G401.6 (cell line): ENCODE measurements around the gene PIK3CB.
"Not testable (repeated sequence)": the region's sequence is repeated elsewhere in the genome, so short reads cannot be mapped to it uniquely, and the experiment has no call there.

ENCODE experiments used
- FAIRE-seq: peaks from 2 replicates; lab custom pipeline; 2012; peaks lifted over from hg19 to GRCh38; lab: Jason Lieb, UNC

The PIK3CB gene

DNA sequence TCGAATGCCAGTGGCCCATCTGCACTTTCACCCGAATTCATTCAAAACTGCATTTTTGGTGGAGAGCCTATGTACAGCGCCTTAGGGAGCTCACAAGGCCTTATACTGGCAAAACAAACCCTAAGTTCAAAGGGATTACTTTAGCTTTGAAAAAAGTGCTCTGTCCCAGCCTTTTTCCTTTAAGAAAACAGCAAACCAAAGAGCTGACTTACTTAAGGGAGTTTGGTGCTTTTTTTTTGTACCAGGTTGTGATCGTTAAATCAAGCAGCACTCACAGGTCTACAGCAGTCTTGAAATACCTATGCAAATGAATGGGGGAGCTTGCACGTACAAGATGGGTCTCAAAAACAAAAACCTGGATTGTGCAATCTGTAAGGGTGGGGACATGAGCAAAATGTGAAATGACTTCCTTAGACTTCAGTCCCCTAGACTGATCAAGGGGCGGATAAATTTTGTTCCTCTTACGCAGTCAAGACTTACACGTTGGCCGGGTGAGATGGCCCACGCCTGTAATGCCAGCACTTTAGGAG, 11.6 kb upstream of the PIK3CB start:
- no peak for FAIRE-seq

DNA sequence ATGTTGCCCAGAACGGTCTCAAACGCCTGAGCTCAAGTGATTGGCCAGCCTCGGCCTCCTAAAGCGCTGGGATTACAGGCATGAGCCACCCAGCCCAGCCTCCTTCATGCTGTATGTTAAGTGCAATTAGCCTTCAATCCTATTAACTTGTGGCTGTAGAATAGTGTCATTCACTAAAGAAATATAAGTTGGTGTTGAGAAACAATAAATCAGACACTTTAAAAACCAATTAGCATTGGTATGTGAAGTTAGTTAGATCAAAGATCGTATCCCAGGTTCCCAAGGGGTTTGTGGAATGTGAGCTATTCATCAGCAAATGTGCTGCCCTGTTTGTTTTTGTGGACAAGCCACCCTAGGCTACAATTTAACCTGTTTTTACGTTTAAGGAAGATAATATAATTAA, 11.0 kb upstream of the PIK3CB start:
- peak; percentile 99 for FAIRE-seq

DNA sequence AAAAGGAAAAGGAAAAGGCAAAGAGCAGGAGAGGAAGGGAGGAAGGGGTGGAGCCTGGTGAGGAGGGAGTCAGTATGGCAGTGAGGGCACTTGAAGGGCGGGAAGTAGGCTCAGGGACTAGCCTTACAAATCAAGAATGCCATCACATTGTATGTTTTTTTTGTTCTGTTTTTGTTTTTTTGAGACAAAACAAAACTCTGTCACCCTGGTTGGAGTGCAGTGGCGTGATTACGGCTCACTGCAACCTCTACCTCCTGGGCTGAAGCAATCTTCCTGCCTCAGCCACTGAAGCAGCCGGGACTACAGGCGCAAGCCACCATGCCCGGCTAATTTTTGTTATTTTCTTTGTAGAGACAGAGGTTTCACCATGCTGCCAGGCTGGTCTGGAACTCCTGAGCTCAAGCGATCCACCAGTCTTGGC, 10.5 kb upstream of the PIK3CB start:
- peak; percentile 52 for FAIRE-seq

DNA sequence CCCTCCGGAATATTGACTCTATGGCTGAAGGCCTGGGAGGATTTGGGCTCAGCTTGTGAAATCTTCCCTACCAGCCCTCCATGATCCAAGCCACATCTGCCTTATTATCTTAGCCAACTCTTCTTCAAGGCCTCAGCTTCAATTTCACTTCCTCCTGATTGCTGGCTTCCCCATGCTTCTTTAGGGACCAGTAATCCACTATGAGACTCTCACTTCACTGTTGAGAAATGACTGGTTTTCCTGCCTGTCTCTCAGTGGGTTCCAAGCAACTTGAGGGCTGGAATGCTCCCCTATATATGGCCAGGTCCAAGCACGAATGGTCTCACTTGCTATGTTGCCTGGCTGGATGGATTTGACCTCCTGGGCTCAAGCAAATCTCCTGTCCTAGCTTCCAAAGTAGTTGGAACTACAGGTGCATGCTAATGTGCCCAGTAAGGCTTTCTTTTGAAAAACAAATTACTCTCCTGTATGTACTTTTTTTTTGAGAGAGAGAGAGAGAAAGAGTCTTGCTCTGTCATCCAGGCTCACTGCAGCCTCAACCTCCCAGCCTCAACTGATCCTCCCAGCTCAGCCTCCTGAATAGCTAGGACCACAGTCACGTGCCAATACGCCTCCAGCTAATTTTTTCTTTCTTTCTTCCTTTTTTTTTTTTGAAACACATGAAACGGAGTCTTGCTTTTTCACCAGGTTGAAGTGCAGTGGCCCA, 7.9 kb upstream of the PIK3CB start:
- FAIRE-seq = no peak

DNA sequence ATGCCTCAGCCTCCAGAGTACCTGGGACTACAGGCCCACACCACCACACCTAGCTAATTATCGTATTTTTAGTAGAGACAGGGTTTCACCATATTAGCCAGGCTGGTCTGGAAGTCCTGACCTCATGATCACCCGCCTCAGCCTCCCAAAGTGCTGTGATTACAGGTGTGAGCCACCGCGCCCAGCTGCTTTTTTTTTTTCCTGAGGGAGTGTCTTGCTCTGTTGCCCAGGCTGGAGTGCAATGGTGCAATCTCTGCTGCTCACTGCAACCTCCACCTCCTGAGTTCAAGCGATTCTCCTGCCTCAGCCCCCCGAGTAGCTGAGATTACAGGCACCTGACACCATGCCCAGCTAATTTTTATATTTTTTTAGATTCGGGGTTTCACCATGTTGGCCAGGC, 3.7 kb upstream of the PIK3CB start:
- FAIRE-seq = not testable (repeated sequence)

DNA sequence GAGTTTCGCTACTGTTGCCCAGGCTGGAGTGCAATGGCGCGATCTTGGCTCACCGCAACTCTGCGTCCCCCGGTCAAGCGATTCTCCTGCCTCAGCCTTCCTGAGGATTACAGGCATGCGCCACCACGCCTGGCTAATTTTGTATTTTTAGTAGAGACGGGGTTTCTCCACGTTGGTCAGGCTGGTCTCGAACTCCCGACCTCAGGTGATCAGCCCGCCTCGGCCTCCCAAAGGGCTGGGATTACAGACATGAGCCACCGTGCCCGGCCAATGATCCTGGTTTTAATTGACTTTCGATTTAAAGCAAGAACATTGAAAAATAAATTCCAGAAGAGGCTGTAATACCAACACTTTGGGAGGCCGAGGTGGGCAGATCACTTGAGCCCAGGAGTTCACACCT, 1.1 kb upstream of the PIK3CB start:
- not testable (repeated sequence) for FAIRE-seq

DNA sequence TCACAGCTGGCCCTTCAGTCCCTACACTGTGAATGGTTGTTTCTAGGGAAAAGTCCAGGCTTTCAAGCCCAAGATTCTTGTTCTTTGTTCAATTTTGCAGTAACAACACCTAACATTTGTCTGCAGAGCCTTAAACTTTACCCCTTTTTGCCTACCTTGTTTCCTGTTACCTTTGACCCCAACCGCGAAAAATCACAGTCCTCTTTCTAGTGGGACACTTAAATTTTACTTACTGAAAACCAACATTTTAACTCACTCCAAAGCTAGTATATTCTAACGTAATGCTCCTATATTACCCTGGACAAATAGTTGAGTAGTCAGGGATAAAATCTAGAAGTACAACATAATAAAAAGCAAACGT, 649 bp upstream of the PIK3CB start:
- no peak for FAIRE-seq

DNA sequence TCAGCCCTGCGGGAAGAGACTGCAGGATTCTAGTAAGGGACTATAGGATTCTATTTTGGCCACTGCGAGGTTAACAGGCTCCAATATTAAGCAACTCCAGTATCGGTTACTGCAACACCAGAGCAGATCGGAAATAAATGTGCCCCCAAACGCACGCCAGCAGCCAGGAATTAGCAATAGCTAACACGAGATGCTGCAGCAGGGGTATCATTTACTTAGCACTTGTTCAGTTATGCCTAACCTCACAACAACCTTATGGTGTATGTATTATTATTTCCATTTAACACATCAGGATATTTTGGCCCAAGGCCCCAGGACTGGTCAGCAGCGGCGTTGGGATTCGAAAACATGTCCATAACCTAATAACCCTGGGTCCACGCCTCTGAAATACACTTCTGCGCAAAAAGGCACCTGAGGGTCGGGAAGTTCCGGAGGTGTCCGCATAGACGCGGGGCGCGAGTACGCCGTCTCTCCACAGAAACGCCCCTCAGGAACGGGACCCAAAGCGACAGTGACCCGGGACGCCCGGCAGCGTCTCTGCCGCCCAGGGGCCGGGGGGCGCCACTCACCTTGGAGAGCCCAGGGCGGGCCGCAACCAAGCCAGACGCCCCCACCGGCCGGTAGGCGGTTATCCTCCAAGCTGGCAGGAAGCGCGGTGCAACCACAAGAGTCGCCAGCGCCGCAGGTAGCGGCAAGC, 681 bp downstream of the PIK3CB start:
- no peak for FAIRE-seq

DNA sequence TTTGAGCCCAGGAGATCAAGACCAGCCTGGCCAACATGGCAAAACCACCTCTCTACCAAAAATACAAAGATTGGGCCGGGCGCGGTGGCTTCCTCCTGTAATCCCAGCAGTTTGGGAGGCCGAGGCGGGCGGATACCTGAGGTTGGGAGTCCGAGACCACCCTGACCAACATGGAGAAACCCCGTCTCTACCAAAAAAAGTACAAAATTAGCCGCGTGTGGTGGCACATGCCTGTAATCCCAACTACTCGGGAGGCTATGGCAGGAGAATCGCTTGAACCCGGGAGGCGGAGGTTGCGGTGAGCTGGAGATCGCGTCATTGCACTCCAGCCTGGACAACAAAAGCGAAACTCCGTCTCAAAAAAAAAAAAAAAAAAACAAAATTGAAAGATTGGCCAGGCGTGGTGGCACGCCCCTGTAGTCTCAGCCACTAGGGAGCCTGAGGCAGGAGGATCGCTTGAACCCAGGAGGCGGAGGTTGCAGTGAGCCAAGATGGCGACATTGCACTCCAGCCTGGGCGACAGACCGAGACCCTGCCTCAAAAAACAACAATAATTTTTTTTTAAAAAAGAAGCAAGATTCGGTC, 2.2 kb downstream of the PIK3CB start:
- not testable (repeated sequence) for FAIRE-seq

DNA sequence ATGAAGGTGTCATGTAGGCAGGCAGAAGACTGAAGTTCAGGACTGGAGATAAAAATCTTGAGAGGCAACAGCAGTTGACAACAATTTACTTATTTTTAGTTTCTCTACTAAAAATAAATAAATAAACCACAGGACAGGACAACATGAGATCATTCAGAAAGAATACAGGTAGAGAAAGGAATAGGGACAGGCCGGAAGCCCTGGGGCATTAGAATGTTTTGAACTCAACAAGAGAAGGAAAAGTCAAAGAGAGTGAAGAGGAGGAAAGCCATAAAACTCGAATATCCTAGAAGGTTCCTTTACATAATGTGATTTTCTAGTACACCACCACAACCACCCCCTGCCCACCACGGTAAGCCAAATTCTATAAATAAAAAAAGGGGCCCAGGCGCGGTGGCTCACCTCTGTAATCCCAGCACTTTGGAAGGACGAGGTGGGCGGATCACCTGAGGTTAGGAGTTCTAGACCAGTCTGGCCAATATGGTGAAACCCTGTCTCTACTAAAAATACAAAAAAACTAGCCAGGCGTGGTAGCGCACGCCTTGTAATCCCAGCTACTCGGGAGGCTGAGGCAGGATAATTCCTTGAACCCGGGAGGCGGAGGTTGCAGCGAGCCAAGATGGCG, 4.7 kb downstream of the PIK3CB start:
- no peak for FAIRE-seq

DNA sequence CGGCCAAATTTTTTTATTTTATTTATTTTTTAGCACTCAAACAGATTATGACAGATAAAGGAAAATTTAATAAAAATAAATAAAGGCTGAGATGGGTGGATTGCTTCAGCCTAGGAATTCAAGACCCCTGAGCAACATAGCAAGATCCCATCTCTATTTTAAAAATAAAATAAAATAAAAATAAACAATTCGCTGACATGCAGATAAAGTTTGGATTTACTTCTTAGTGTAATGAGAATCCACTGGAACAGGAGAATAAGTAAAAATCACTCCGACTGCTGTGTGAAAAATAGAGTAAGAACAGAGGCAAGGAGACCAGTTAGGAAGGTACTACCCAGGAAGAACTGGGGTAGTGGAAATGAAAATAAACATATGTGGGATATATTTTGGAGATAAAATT, 5.6 kb downstream of the PIK3CB start:
- no peak for FAIRE-seq

DNA sequence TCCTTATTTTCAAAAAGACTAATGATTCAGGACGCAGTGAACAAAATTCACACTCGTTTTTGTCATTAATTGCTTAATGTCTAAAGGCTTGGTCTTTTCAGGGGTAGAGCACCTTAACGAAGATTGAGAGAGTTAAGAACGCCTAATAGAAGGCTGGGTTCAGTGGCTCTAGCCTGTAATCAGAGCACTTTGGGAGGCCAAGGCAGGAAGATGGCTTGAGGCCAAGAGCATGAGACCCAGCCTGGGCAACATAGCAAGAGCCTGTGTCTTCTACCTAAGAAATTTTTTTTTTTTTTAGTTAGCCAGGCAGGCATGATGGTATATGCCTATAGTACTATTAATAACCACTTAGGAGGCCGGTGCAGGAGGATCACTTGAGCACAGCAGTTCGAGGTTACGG, 7.5 kb downstream of the PIK3CB start:
- no peak for FAIRE-seq

DNA sequence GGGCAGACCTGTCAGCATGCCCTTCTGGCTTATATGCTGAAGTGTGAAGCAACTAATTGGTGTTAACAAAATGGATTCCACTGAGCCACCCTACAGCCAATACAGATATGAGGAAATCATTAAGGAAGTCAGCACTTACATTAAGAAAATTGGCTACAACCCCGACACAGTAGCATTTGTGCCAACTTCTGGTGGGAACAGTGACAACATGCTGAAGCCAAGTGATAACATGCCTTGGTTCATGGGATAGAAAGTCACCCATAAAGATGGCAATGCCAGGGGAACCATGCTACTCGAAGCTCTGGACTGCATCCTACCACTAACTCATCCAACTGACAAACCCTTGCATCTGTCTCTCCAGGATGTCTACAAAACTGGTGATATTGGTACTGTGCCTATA, 9.4 kb downstream of the PIK3CB start:
- FAIRE-seq = no peak

DNA sequence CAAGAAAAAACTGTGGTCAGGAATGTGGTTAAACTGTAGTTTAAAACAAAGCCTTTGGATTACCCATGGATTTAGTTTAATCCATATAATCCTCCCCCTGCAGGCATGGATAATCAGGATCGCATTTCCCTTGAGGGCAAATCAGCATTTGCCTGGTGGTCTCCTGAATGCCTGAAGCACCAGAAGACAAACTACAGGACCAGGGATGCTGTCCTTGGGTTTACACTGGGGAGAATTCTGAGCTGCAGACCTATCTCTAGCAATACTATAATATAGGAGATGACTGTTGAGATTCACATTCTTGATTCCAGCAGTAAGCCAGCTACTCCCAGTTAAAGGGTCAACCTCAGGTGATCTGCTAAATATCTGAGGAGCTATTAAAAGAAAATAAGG, 10.6 kb downstream of the PIK3CB start:
- no peak for FAIRE-seq

DNA sequence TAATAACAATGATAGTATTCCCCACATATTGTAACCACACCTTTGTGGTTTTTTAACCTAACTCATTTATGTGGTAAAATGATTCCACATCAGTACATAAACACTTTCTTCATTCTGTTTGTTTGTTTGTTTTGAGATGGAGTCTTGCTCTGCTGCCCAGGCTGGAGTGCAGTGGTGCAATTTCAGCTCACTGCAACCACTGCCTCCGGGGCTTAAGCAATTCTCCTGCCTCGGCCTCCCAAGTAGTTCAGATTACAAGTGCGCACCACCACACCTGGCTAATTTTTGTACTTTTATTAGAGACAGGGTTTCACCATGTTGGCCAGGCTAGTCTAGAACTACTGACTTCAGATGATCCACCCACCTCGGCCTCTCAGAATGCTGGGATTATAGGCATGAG, 14.3 kb downstream of the PIK3CB start:
- FAIRE-seq = not testable (repeated sequence)

DNA sequence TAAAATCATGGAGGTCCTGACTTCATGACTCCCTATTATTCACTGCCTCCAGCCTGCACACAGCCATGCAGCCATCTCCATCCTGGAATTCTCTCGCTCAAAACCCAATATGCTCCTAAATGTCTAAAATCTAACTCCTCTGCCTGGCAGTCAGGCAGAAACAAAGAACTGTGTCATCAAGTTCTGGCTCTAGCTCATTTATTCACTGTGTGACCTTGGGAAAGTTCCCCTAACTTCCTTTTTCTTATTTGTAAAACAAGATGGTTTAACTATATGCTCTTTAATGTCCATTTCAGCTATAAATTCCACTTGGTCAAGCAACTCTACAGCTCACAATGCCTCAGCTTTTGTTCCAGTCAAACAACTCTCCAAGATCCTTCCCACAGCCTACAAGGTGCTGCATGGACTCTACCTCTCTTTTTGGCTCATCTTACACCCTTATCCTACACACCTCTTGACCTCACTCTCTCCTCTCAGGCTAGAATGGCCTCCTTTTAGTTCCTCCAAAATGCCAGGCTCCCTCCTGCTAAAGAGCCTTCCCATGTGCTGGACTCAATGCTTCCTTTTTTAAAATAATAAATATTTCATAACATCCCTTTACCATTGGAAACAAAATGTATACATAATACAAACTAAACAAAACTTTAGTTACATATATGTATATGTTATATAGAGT, 16.4 kb downstream of the PIK3CB start:
- FAIRE-seq = no peak

DNA sequence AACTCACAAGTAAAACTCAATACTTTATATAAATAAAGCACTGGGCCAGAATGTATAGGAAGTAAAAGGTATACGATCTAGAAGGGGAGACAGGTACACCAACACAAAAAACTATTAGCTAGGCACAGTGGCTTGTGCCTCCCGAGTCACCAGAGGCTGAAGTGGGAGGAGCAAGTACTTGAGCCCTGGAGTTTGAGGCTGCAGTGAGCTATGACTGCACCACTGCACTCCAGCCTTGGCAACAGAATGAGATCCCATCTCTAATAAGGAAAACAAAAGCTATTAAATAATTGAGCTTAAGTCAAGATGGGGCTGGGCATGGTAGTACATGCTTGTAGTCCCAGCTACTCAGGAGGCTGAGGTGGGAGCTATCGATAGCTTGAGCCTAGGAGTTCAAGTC, 17.0 kb downstream of the PIK3CB start:
- FAIRE-seq = no peak

DNA sequence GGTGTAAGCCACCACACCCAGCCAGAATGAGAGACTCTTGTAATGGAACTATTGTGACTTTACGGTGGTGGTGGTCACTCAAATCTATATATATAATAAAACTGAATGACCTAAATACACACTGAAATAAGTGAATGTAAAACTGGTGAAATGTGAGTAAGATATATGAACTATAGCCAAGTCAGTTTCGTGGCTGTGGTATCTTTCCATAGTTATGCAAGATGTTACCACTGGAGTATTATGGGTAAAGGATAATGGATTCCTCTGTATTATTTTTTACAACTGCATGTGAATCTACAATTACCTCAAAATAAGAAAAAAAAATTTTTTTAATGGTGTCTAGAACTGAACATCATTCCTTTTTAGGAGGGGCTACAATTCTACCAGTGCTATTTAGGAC, 21.9 kb downstream of the PIK3CB start:
- FAIRE-seq = no peak

DNA sequence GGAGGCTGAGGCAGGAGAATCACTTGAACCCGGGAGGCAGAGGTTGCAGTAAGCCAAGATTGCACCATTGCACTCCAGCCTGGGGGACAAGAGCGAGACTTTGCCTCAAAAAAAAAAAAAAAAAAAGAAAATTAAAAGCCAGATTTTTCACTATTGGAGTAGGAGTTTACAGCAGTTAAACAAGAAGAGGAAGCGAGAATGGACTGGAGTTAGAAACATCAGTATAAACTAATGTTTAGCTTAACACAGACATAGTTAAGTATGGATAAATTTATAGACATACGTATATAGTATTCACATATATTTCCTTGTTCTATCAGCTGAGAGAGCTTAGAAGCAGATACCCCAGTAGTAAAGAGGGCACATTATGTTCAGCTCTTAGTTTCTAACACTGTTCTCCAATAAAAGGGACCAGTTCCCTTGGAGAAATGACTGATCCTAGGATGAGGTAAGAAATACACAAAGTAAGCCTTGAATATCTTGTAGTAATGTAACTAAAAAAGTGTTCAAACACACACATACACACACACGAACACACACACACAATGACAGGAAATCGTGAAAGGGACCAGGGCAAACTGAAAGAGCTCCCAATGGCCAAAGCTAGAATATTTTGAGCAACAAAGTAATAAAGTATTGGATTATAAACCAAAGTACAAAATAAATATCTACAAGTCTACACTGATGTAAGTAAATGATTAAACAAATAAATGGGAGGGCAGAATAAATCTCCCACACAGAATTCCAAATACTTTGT, 25.1 kb downstream of the PIK3CB start:
- no peak for FAIRE-seq

DNA sequence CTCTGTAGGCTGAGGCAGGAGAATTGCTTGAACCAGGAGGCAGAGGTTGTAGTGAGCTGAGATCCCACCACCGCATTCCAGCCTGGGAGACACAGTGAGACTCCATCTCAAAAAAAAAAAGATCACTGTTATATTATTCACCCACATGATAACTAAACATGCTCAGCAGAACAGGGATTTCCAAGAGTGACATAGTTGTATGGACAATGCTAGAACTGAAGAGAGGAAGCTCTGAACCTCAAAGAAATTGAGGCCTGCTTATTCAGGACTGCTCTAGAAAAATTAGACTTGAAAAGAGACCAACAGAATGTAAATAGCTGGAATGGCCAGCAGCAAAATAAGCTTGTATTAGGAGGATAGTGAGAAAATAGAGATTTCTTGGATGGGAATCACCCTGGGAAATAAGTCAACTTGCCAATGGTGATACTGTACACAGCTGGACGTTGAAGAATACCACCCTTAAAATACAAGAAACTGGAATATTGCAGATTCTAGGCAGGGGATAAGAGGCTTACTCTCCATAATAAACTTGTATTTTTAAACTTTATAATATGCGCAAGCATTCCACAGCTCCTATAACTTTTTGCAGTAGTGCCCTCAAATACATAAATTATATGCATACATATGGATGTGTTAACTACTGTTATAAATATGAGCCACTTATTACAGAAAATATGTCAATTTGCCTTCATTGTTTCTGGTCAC, 28.2 kb downstream of the PIK3CB start:
- no peak for FAIRE-seq

DNA sequence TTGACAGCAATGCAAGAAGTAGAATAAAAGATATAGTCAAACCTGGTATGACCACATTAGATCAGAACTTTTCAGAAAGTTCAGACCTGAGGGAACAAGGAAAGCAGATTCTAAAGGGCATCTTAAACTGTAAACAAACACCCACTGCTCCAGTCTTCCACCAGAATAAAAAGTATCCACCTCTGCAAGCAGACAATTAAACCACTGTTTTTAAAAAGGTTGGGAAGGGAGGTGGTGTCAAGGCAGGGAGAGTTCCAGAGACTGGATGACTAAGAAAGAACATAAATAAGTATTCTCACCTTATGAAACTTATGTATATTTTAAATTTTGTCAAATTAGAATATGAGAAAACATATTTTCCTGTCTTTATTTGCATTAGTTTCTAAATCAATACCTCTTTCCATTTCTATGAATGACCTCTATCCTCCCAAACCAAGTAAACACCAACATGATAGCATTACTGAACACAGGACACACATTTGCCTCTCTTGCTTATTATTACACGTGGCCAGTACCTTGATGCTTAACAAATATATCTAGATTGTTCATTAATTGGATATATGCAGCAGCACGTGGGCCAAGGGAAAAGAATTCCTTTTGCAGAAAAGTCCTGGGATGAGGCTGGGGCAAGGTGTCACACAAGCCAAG, 31.6 kb downstream of the PIK3CB start:
- no peak for FAIRE-seq
